ENCODE measurements around the gene ZNF764.
"Not testable (repeated sequence)": the region's sequence is repeated elsewhere in the genome, so short reads cannot be mapped to it uniquely, and the experiment has no call there.

ZNF764 gene

GRCh38 chr16:30557957-30558788, at the start of gene ZNF764:
Gene ZNF764 (minus strand): TSS chr16:30558374. CDS start chr16:30558182, 192 bp downstream.
- DNase-seq = peak; percentile 99

DNA sequence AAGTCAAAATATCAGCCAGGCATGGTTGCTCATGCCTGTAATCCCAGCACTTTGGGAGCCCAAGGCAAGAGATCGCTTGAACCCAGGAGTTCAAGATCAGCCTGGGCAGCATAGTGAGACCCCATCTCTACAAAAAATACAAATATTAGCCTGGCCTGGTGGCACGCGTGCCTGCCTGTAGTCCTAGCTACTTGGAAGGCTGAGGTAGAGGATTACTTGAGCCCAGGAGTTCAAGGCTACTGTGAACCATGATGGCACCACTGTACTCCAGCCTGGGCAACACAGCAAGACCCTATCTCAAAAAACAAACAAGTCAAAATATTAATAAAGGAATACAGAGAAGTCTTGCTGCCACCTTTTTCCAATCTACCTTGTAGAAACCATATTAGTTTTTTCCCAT, 47.8 kb upstream of the ZNF764 start:
- no peak for DNase-seq

GRCh38 chr16:30605158-30605557, 47.0 kb upstream of the ZNF764 start:
- DNase-seq = no peak

DNA sequence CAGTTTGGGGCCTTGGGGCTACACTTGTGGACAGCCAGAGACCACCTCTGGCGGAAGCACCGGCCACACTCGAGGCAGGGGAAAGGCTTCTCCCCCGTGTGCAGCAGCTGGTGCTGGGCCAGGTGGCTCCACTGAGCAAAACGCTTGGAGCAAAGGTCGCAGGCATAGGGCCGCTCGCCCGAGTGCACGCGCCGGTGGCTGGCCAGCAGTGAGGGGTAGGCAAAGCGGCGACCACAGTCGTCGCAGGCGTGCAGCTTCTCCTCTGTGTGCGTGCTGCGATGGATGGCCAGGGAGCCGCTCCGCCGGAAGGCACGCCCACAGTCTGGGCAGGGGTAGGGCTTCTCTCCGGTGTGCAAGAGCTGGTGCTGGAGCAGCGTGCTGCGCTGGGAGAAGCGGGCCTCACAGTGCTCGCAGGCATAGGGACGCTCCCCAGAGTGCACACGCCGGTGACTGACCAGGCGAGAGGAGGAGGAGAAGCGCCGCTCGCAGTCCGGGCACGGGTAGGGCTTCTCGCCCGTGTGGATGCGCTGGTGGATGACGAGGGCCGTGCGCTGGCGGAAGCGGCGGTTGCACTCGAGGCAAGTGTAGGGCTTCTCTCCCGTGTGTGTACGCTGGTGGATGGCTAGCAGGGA, 46.3 kb upstream of the ZNF764 start:
- no peak for DNase-seq

GRCh38 chr16:30603945-30604315, 45.8 kb upstream of the ZNF764 start:
- no peak for DNase-seq

DNA sequence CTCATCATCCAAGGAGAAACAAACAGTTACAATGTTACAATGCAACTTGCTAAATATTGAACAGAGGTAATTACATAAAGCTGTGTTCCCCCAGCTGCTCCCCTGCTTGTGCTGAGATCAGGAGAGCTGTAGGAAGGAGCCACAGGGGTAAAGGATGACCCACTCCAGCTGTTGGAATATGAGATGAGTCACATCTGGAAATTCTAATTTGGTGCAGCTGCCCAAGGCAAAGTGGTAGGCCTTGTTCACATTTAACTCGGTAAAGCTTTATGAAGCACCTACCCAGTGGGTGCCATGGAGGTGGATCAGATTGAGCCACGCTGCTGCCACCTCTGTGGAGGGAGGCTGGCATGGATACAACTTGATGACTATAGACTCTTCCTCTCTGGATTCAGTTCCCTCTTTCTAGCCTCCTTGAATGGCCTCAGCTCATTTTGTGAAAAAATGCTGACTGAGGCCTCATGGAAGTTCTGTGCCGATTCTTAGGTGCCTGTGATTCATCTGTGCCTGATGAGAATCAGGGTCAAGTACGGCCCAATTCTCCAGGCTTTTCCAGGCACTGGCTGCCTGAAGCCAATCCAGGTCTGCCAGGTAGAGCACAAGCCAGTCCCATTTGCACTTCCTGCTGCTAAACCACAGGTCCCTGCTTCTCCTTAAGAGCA, 44.6 kb upstream of the ZNF764 start:
- no peak for DNase-seq

DNA sequence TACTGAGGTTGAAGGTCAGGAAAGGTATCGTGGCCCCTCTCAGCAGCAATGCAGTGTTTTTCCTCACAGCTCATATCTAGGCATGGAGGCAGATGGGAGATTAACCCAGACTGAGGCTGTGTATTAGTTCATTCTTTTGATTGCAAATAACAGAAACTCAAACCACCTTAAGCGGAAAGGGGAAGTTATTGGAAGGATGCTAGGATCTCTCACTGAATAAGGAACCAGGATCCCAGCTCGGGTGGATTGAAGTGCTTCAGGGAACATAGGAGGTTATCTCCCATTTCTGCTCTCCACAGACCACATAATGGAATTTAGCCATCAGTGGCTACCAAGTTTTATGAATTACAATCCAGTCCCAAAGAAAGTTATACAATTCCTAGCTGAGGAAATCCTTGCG, 43.8 kb upstream of the ZNF764 start:
- no peak for DNase-seq

DNA sequence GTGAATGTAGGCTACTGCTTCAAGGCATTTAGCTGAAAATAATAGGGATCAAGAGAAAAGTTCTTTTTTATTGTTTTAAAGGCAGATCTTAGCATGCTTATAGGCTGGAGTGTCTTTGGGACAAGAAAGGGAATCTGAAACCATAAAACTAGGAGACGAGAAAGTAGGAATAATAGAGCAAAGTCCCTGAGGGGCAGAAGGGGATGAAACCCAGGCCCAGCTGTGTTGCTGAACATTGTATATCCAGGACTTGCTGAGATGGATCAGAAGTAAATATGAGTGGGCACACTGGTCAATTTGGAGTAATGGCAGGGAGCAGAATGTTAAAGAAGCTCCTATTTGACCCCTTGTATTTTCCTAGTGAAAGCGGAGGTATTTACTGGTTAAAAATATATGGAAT, 42.8 kb upstream of the ZNF764 start:
- no peak for DNase-seq

- DNase-seq = no peak
Measured at GRCh38 chr16:30600215-30600614, 42.0 kb upstream of the ZNF764 start.

DNA sequence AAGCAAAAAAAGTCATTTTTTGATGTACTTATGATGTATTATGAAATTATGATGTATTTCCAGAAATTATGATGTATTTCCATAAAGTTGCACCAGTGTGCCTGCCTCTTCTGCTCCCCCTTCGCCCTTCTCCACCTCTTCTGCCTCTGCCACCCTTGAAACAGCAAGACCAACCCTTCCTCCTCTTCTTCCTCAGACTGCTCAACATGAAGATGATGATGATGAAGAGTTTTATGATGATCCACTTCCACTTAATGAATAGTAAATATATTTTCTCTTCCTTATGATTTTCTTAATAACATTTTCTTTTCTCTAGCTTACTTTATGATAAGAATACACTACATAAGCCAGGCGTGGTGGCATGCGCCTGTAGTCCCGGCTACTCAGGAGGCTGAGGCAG, 34.7 kb upstream of the ZNF764 start:
- DNase-seq = no peak

DNA sequence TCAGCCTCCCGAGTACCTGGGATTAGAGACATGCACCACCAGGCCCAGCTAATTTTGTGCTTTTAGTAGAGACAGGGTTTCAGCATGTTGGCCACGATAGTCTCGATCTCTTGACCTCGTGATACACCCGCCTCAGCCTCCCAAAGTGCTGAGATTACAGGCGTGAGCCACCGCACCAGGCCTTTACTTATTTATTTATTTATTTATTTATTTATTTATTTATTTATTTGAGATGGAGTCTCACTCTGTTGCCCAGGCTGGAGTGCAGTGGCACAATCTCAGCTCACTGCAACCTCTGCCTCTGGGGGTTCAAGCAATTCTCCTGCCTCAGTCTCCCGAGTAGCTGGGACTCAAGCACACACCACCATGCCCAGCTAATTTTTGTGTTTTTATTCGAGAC, 32.7 kb upstream of the ZNF764 start:
- DNase-seq = not testable (repeated sequence)

GRCh38 chr16:30589582-30589981, 31.4 kb upstream of the ZNF764 start:
- not testable (repeated sequence) for DNase-seq

DNA sequence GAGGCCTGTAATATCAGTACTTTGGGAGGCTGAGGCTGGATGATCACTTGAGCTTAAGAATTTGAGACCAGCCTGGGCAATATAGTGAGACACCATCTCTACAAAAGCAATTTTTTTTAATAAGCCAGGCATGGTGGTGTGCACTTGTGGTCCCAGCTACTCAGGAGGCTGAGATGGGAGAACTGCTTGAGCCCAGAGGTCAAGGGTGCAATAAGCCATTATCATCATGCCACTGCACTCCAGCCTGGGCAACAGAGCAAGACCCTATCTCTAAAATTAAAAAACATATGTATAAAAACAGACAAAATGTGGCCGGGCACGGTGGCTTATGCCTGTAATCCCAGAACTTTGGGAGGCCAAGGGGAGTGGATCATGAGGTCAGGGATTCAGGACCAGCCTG, 30.5 kb upstream of the ZNF764 start:
- DNase-seq = no peak

DNA sequence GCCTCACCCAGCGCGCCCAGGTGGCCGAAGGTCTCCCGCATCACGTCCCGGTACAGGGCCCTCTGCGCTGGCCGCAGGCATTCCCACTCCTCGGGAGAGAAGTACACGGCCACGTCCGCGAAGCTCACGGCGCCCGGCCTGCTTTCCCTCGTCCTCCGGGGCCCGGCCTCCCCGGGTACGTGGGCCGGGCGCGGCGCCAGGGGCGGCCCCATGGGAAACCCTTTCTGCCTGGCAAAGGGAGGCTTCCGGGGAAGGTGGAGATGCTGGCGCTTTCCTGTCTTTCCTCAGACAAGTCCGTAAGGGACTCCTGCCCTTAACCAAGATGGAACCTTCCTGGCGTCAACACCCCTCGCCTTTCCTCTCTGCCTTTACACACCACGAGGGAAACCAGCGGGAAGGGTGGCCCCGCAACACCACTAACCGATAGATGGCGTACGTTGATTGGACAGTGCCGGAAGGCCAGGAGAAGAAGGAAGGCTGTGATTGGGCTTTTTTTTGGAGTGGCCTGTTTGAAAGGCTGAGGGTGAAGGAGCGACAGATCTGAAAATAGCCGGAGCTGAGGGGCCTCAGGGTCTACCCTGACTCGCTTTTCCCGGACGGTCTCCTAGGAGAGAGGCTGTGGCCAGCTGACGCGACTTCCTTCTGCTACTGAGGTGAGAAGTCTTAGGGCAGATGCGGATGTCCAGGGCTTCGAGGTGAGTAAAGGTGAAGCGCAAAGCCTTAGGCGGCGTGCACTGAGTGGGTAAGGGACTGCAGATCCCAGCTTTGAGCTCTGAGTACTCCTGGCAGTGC, 27.4 kb upstream of the ZNF764 start, which contains the start of gene ZNF785:
ZNF785 (minus strand) TSS at position 298 of the 792 bp plus-strand sequence; CDS start at position 212, 86 bp downstream.
- DNase-seq = peak; percentile 97

GRCh38 chr16:30585022-30585399, 26.8 kb upstream of the ZNF764 start:
- no peak for DNase-seq

GRCh38 chr16:30582611-30583340, 24.6 kb upstream of the ZNF764 start:
- no peak for DNase-seq

GRCh38 chr16:30581457-30581856, 23.3 kb upstream of the ZNF764 start:
- DNase-seq = no peak

GRCh38 chr16:30574678-30575077, 16.5 kb upstream of the ZNF764 start:
- no peak for DNase-seq

- peak; percentile 98 for DNase-seq
Measured at GRCh38 chr16:30571445-30572322, 13.5 kb upstream of the ZNF764 start, which contains the start of gene ZNF688. Gene ZNF688 (minus strand): TSS chr16:30571714. CDS start chr16:30571629, 85 bp downstream.

DNA sequence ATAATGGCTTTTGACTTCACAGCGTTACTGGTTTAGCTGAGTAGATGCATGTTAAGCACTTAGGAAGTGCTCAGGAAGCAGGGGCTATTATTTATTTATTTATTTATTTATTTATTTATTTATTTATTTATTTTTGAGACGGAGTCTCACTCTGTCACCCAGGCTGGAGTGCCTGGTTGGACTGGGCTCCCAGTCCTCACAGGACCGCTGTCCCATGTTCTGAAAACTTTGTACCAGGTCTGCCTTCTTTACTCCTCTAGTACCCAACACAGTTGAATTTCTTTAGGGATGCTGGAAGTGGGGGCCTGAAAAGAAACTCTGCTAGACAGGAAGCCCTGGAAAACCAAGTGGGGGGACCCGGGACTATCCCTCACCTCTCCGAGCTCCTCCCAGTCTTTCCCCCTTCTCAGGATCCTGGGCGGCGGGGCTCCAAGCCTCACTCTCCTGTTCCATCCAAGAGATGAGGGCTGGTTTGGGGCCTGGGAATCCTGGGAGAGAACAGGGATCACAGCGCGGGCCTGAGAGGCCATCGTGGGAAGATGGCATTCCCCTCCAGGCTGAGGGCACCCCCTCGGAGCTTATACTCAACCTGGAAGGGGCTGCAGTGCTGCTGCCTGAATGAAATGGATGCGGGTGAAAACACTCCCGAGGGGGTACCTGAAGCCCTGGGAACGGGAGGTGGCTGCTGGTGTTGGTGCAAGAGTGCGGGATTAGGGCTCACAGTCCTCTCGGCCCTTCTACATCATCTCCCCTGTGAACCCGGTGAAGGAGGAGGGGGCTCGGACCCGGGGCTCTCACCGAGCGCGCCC, 12.7 kb upstream of the ZNF764 start:
- DNase-seq = no peak

Data from CD4-positive, alpha-beta T cell treated with Interleukin-12 subunit alpha and Interleukin-12 subunit beta, for 1 hour (primary cell).